ENCODE data around the gene AHR.
"Not testable (repeated sequence)": the region's sequence is repeated elsewhere in the genome, so short reads cannot be mapped to it uniquely, and the experiment has no call there.

AHR gene

GRCh38 chr7:17376595-17376994, 78.1 kb downstream of the AHR start:
- no peak for DNase-seq (ENCODE audit: low read depth in 2 of 2)

GRCh38 chr7:17380736-17381662, 82.5 kb downstream of the AHR start:
- no peak for DNase-seq (ENCODE audit: low read depth in 2 of 2)

DNA sequence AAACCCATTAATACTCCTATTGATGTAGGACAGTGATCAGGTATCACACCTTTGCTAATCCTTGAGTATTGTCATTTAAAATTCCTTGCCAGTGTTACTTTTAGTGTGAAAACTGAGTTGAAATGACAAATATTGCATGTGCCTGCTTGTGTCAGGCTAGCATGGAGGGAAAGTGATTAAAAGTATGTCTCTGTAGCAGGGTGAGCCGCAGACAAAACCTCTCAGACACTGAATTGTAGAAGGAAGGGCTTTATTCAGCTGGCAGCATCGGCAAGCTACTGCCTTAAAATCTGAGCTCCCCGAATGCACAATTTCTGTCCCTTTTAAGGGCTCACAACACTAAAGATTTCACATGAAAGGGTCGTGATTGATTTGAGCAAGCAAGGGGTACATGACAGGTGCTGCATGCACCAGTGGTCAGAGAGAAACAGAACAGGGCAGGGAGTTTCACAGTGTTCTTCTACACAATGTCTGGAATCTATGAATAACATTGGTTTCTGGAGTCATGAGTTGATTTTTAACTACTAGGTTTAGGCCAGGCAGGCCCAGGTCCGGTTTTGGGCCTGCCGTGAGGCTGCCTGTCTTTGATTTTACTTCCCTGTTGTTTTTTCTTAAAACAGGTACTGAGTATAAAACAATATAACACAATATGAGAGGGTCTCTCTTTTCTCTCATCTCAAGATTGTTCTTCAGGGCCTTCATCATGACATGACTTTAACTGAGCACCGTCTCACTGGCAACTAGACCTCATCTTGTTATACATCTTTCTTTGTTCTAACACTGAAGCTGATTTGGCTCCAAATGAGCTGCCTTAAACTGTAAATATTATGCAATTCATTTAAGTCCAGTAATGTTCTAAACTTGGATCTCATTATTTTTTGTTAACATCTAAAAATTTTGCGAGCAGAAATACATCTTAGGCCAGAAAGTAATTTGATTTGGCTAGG, 84.2 kb downstream of the AHR start:
- DNase-seq (ENCODE audit: low read depth in 2 of 2), result not testable (repeated sequence)

- DNase-seq (ENCODE audit: low read depth in 2 of 2), result no peak
Observed at GRCh38 chr7:17384400-17384799, 85.9 kb downstream of the AHR start.

GRCh38 chr7:17385612-17386011, 87.2 kb downstream of the AHR start:
- no peak for DNase-seq (ENCODE audit: low read depth in 2 of 2)

DNA sequence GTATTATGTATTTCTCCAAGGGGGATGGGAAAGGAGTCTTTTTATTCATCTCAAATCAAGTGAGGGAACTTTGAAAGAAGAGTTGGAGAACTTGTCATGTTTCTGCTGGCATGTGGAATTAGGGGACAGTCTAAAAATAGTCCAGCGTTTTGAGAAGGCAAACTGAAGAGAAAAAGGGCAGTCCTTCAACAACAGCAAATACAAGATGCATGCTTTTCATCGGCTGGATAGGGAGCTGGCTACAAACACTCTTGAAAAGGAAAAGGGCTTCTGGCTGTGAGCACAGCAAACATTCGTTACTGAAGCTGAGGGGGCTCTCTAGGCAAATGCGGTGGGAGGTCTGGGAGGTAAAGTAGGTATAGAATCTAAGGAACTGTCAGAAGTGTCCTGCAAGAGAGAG, 91.9 kb downstream of the AHR start:
- no peak for DNase-seq (ENCODE audit: low read depth in 2 of 2)

GRCh38 chr7:17391366-17391765, 92.9 kb downstream of the AHR start:
- DNase-seq (ENCODE audit: low read depth in 2 of 2), result no peak

DNA sequence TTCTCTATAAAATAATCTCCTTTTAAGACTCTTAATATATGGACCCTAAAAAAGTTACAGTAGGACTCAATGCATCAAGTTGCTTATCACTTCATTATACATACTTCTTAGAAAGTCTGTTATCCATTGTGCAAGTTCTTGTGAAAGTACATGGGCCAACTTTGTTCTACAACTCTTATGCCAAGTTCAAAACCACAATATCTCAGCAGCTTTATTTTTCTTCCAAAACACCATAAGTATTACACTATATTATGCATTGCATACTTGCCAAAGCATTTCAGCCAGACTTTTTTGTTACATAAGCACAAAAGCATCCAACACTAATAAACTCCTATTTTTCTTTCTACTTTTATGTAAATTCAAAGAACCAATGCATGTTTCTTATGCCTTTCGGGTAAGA, 94.4 kb downstream of the AHR start:
- no peak for DNase-seq (ENCODE audit: low read depth in 2 of 2)

GRCh38 chr7:17394563-17394962, 96.1 kb downstream of the AHR start:
- DNase-seq (ENCODE audit: low read depth in 2 of 2), result not testable (repeated sequence)
